H9 (cell line): Measurements from ENCODE around the gene GOLPH3L. TPM values are rescaled to one million over a fixed set of nuclear protein-coding genes. Genes with fewer than 3 reads are reported as not detected.

ENCODE experiments used
- DNase-seq: peaks from one replicate; pipeline ENCODE4 v3.0.0-alpha.2; 2017
- H2AFZ ChIP-seq: one replicate; pipeline ENCODE4 v1.6.1; 2013; ENCODE audit warnings: mild to moderate bottlenecking, low read length, control low read depth, moderate library complexity
- H2AK5ac ChIP-seq: 2 replicates; pipeline ENCODE4 v1.6.1; 2013; ENCODE audit warnings: low read length, control low read depth, mixed read lengths; ENCODE audit not compliant: insufficient read length
- H2BK120ac ChIP-seq: one replicate; pipeline ENCODE4 v1.6.1; 2013; ENCODE audit warnings: low read depth, mild to moderate bottlenecking, low read length, control low read depth, inconsistent platforms; ENCODE audit not compliant: poor library complexity, severe bottlenecking
- H2BK12ac ChIP-seq: 2 replicates; pipeline ENCODE4 v1.6.1; 2013; ENCODE audit warnings: low read length, control low read depth, mixed read lengths, low read depth; ENCODE audit not compliant: insufficient read length
- H2BK15ac ChIP-seq: 2 replicates; pipeline ENCODE4 v1.6.1; 2013; ENCODE audit warnings: low read depth, low read length, control low read depth
- H2BK20ac ChIP-seq: one replicate; pipeline ENCODE4 v1.6.1; 2013; ENCODE audit warnings: low read depth, mild to moderate bottlenecking, low read length, control low read depth, inconsistent platforms; ENCODE audit not compliant: poor library complexity, severe bottlenecking
- H2BK5ac ChIP-seq: 2 replicates; pipeline ENCODE4 v1.6.1; 2013; ENCODE audit warnings: low read length, control low read depth, mixed read lengths; ENCODE audit not compliant: insufficient read length
- H3K14ac ChIP-seq: 2 replicates; pipeline ENCODE4 v1.6.1; 2013; ENCODE audit warnings: low read length, control low read depth; ENCODE audit not compliant: insufficient read depth
- H3K18ac ChIP-seq: 2 replicates; pipeline ENCODE4 v1.6.1; 2013; ENCODE audit warnings: low read depth, mild to moderate bottlenecking, mixed read lengths, low read length, control low read depth; ENCODE audit not compliant: insufficient read length
- H3K23ac ChIP-seq: 2 replicates; pipeline ENCODE4 v1.6.1; 2013; ENCODE audit warnings: low read length, control low read depth, mixed read lengths, low read depth; ENCODE audit not compliant: insufficient read length
- H3K23me2 ChIP-seq: 2 replicates; pipeline ENCODE4 v1.6.1; 2013; ENCODE audit warnings: low read depth, mild to moderate bottlenecking, mixed read lengths, low read length, control low read depth; ENCODE audit not compliant: insufficient read length, poor library complexity, severe bottlenecking
- H3K27ac ChIP-seq: 2 replicates; pipeline ENCODE4 v1.5.1; 2013; ENCODE audit warnings: low read length, control low read depth, mixed read lengths, low read depth; ENCODE audit not compliant: insufficient read length
- H3K27me3 ChIP-seq: 2 replicates; pipeline ENCODE4 v1.6.1; 2013; ENCODE audit warnings: low read length, control low read depth, inconsistent platforms; ENCODE audit not compliant: insufficient read depth
- H3K4ac ChIP-seq: 2 replicates; pipeline ENCODE4 v1.6.1; 2013; ENCODE audit warnings: low read depth, mild to moderate bottlenecking, control low read depth, inconsistent platforms, low read length, moderate library complexity
- H3K4me1 ChIP-seq: 2 replicates; pipeline ENCODE4 v1.6.1; 2013; ENCODE audit warnings: low read length, control low read depth, inconsistent platforms; ENCODE audit not compliant: insufficient read depth
- H3K4me2 ChIP-seq: 2 replicates; pipeline ENCODE4 v1.6.1; 2013; ENCODE audit warnings: low read length, control low read depth, mixed read lengths; ENCODE audit not compliant: insufficient read length, insufficient read depth
- H3K56ac ChIP-seq: 2 replicates; pipeline ENCODE4 v1.6.1; 2013; ENCODE audit warnings: low read depth, mild to moderate bottlenecking, mixed read lengths, low read length, control low read depth; ENCODE audit not compliant: insufficient read length
- H3K79me1 ChIP-seq: 2 replicates; pipeline ENCODE4 v1.6.1; 2013; ENCODE audit warnings: low read depth, mild to moderate bottlenecking, moderate library complexity, low read length, control low read depth, inconsistent platforms; ENCODE audit not compliant: insufficient read depth, poor library complexity, severe bottlenecking
- H3K79me2 ChIP-seq: 2 replicates; pipeline ENCODE4 v1.6.1; 2013; ENCODE audit warnings: low read length, control low read depth, inconsistent platforms; ENCODE audit not compliant: insufficient read depth
- H3K9ac ChIP-seq: 2 replicates; pipeline ENCODE4 v1.6.1; 2013; ENCODE audit warnings: low read length, control low read depth, mixed read lengths; ENCODE audit not compliant: insufficient read length; ENCODE audit errors: extremely low read depth
- H3K9me3 ChIP-seq: one replicate; pipeline ENCODE4 v1.6.1; 2013; ENCODE audit warnings: low read depth, low read length, inconsistent platforms; ENCODE audit not compliant: control insufficient read depth
- H3T11ph ChIP-seq: one replicate; pipeline ENCODE4 v1.6.1; 2013; ENCODE audit warnings: mild to moderate bottlenecking, low read length, control low read depth, inconsistent platforms
- H4K20me1 ChIP-seq: one replicate; pipeline ENCODE4 v1.6.1; 2013; ENCODE audit not compliant: control insufficient read depth, insufficient read length, insufficient read depth
- H4K5ac ChIP-seq: 2 replicates; pipeline ENCODE4 v1.6.1; 2013; ENCODE audit warnings: low read depth, mild to moderate bottlenecking, mixed read lengths, low read length, control low read depth; ENCODE audit not compliant: insufficient read length
- H4K8ac ChIP-seq: replicated peaks from 2 replicates; pipeline ENCODE4 v1.6.1; 2013; ENCODE audit warnings: low read length, control low read depth, mixed read lengths, low read depth; ENCODE audit not compliant: insufficient read length
- H4K91ac ChIP-seq: 2 replicates; pipeline ENCODE4 v1.6.1; 2013; ENCODE audit warnings: low read depth, mild to moderate bottlenecking, moderate library complexity, mixed read lengths, low read length, control low read depth; ENCODE audit not compliant: insufficient read length
- H3K27ac Mint-ChIP-seq, 3 experiments: 2 replicates in 2 of 3; 3 replicates in 1 of 3; pipeline ENCODE4 v1.8.0; 2020 to 2021; ENCODE audit warnings: mixed read lengths in 3 of 3, mild to moderate bottlenecking in 1 of 3, moderate library complexity in 1 of 3
- H3K27me3 Mint-ChIP-seq: 2 replicates; pipeline ENCODE4 v1.8.0; 2021; ENCODE audit warnings: low read depth, mild to moderate bottlenecking, moderate library complexity, mixed read lengths
- H3K36me3 Mint-ChIP-seq, 3 experiments: 2 replicates in 2 of 3; 3 replicates in 1 of 3; pipeline ENCODE4 v1.8.0; 2020 to 2021; ENCODE audit warnings: low read depth in 3 of 3, mixed read lengths in 3 of 3; ENCODE audit not compliant: insufficient read depth in 1 of 3
- H3K4me1 Mint-ChIP-seq, 2 experiments: 2 replicates each; pipeline ENCODE4 v1.8.0; 2020; ENCODE audit warnings: mixed read lengths in 2 of 2
- H3K4me3 Mint-ChIP-seq, 2 experiments: 2 replicates in 1 of 2; 3 replicates in 1 of 2; pipeline ENCODE4 v1.8.0; 2020 to 2021; ENCODE audit warnings: mild to moderate bottlenecking in 2 of 2, mixed read lengths in 2 of 2, moderate library complexity in 1 of 2
- H3K9me3 Mint-ChIP-seq, 2 experiments: 2 replicates in 1 of 2; 3 replicates in 1 of 2; pipeline ENCODE4 v1.8.0; 2020; ENCODE audit warnings: mild to moderate bottlenecking in 2 of 2, mixed read lengths in 2 of 2, moderate library complexity in 1 of 2
- CTCF ChIP-seq: fragments of 200-600 bp; sonication (generic); conservative IDR thresholded peaks from 3 replicates; pipeline ENCODE4 v1.8.0; 2021; ENCODE audit warnings: antibody characterized with exemption, mild to moderate bottlenecking
- WGBS: extraction: QIAGEN DNeasy Blood & Tissue Kit; methylation state at CpG from one replicate; pipeline ENCODE4 v1.1.7; 2013; ENCODE audit warnings: missing lambda C conversion rate, low lambda C conversion rate, mixed read lengths; ENCODE audit not compliant: insufficient read length; ENCODE audit errors: extremely low coverage; 5-methylcytosine and 5-hydroxymethylcytosine counted together
- total RNA-seq: library from RNA; stranded (reverse); gene quantifications from 2 replicates; pipeline ENCODE4 v1.2.1, GENCODE V29; 2021

The GOLPH3L gene
- total RNA-seq, 1 experiment from 2014 or later = 30.5 TPM

GRCh38 chr1:150609732-150610131 is 87.2 kb downstream of the GOLPH3L start:
- no CpG with 5 or more reads among the region's 2 CpGs for WGBS
- no peak for TF ChIP-seq CTCF

More at GRCh38 chr1:150609732-150610131, 87.2 kb downstream of the GOLPH3L start:
- Mint-ChIP-seq H3K27ac (peak overlapping the region; percentile 54 to 94 (median 90); a peak in 6 of 7 replicates), H3K36me3 (peaks cover 14 to 34% (median 24%) of the 10 kb centered on the region in 3 experiments; a peak in 6 of 7 replicates), H3K4me1 (peaks cover 20 to 23% of the 10 kb centered on the region in 2 experiments), H3K9me3 (no peaks in the 10 kb centered on the region), H3K4me3 (no peak overlapping the region), H3K27me3 (no peaks in the 10 kb centered on the region)
- Histone ChIP-seq H3K23me2 (no peaks in the 10 kb centered on the region), H3K56ac (no peak overlapping the region), H2BK5ac (no peak overlapping the region), H2AK5ac (no peak overlapping the region), H3K79me1 (no peaks in the 10 kb centered on the region), H3K27me3 (no peaks in the 10 kb centered on the region), H3K79me2 (no peaks in the 10 kb centered on the region), H3K9ac (no peak overlapping the region), H4K91ac (no peak overlapping the region), H4K5ac (no peak overlapping the region), H3K4me1 (no peaks in the 10 kb centered on the region; the same call in 1 of the 2 replicates), H3K4ac (no peak overlapping the region), H2BK120ac (peak overlapping the region; percentile 1), H3T11ph (no peak overlapping the region), H2AFZ (no peak overlapping the region), H3K4me2 (no peak overlapping the region), H3K23ac (no peak overlapping the region), H2BK20ac (no peak overlapping the region), H2BK15ac (no peak overlapping the region), H4K20me1 (no peaks in the 10 kb centered on the region), H3K9me3 (no peaks in the 10 kb centered on the region), H3K27ac (peak overlapping the region; percentile 55), H2BK12ac (no peak overlapping the region), H3K14ac (0 out of 2 replicates have a peak overlapping the region, but pooled peaks have one; percentile 78), H4K8ac (no peak overlapping the region), H3K18ac (no peak overlapping the region)
- no peak for DNase-seq
